ENCODE data around the gene MBD2.

MBD2 gene

DNA sequence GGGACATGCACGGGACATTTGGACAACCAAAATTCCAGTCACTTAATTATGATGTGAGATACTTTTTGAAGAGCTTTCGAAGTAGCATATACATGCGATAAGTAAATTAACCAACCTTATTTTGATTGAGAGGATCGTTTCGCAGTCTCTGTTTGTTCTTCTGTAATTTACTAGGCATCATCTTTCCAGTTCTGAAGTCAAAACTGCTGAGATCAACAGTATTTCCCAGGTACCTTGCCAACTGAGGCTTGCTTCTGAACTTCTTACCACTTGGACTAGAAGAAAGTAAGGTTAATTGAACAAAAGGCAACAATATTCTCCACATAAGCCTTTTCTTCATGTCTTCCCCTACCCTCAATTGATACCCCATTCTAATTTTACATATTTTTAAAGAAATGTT lies 19.6 kb downstream of the MBD2 start:
- intact Hi-C loops (cut with DNase I), result no loop called here
- DNase-seq, result no peak

DNA sequence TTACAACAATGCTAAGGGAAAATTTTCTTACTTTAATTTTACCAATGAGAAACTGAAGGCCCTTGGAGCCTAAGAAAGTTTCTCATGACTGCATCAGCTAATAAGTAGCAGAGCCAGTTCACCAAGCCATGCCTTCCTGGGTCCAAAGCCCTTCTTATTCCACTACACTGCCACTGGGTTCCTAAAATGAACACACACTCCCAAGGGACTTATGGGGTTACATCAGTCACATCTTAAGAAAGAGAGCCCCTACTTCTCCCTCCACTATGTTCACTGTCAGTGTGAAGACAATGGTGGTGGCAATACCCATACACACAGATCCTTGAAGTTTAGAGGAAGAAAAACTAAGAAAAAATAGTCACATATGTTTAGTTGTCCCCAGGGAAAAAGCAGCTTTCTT lies 20.6 kb downstream of the MBD2 start:
- no peak for DNase-seq
- intact Hi-C loops (cut with DNase I), result no loop called here

DNA sequence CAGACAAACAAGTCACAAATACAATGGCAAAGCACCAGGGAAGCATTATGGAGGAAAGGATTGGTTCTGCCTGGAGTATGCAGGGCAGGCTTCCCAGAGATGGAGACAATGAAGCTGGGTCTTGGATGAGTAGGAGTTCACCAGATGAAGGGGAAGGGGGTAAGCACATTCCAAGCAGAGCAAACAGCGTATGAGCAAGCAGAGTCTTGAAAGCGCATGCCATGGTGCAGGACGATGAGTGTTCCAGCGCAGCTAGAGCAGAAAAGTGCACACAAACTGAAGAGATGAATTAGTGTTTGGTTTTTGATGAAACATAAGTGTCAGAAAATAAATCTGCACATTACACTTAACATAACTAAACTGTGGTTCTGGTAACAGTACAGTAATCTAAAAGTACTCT lies 21.6 kb downstream of the MBD2 start:
- intact Hi-C loops (cut with DNase I), result no loop called here
- DNase-seq, result no peak

DNA sequence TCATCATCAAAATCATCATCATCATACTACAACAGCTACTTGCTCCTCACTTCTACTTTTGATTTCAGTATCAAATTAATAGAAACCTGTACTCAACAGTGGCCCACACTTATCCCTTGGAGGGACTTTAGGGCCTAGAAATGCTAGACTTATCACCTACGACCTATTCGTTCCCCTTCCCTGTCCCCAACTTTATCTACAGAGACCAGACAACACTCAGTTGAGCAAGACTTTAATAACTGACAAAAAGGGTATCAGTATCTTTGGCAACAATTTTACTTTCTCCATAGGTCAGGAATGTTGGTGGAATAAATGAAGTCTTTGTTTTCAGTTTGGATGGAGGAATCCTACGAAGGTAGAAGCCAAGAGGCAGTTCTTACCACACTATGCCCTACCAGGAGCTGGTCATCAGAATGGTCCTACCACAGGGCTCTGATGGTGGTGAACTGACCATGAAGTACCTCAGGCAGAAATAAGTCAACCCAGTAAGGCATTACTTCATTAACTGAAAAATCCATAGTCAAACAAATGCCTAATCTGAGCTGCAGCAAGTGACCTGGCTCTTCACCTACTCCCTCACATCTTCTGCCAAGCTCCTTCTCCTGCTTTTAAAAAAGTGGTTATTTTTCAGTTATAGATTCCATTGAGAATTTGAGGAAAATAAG lies 26.6 kb downstream of the MBD2 start:
- intact Hi-C loops (cut with DNase I), result no loop called here
- DNase-seq, result no peak

DNA sequence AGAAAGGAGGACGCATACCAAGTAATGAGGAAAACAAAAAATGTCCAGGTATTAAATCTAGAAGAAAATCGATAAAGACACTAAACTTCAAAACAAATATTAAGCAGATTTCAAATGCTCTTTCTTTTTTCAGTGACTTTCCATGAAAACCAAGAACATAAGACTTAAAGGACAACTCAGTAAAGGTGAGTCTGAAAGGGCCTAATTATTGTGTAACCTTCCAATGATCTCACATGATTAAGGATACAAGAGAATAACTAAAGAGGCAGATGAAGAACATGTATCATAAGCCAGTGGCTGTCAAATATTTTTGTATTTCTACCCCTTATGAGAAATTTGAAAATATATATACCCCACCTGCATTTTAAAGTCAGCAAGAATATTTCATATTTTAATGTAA lies 30.7 kb downstream of the MBD2 start:
- DNase-seq, result no peak
- intact Hi-C loops (cut with DNase I), result no loop called here

DNA sequence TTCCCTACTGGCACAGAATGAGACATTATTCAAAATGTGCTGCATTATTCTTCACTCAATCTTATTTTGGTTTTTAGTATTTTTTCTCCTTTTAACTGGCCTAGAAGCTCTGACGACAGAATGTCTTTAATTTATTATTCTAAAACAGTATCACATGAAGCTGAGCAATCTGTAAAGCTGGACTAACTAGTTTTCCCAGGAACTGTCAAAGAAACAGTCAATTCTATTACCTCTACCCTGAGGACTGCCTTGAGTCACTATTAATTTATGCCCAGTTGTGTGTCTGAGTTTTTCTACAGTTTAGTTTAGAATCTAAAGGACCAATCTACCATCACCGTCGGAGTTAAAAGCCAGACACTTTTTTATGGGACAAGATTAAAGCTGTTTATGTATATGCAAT lies 31.6 kb downstream of the MBD2 start:
- DNase-seq, result no peak
- intact Hi-C loops (cut with DNase I), result no loop called here

DNA sequence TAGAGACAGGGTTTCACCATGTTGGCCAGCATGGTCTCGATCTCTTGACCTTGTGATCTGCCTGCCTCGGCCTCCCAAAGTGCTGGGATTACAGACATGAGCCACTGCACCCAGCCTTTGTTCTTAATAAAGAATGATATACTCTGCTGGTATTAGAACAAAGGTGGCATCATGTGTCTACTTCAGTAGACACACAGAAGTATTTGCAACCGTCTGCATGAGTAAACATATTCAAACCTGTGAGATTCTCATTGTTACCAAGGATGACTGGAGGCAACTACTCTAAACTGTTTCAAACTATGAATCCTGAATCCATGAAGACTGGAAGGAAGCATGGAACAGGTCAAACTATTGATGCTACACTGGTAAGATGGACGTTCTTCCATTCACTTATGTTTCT lies 32.1 kb downstream of the MBD2 start:
- intact Hi-C loops (cut with DNase I), result no loop called here

DNA sequence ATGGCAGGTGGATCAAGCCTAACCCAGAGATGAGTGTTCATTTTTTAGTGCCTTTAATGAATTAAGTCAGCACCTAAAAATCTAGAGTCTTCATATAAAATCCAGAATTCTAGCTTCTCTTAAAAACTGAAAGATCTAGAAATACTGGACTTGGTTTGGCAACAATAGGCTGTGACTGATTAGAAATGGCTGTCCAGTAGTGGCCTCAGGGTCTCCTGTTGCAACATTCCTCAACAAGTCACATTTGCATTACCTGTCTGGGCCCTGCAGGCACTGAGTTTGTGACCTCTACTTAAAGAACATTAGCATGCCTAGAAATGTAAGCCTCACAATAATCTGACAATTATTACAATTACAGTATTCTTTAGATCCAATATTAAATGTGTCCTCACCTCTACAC lies 33.1 kb downstream of the MBD2 start:
- no peak for DNase-seq
- intact Hi-C loops (cut with DNase I), result no loop called here

More for the DNA sequence above, 32.1 kb downstream of the MBD2 start:
- no peak for DNase-seq

DNA sequence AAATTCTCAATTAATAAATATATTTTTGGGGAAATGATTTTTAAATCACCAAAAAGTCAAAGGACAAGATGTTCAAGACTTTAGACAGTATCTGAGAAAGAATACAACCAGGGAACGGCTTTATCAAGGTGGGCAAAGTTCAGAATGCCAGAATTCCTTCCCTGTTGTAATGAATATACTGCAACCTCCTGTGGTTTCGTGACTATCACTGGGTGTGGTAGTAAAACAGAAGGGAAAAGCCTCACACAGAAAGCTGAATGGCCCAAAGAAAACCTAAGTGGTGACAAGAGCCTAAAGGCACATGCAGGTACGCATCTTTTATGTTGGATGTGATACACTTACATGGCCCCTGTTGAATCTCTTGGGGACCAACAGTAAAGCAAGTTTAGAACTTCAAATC lies 37.1 kb downstream of the MBD2 start:
- intact Hi-C loops (cut with DNase I), result no loop called here
- no peak for DNase-seq

DNA sequence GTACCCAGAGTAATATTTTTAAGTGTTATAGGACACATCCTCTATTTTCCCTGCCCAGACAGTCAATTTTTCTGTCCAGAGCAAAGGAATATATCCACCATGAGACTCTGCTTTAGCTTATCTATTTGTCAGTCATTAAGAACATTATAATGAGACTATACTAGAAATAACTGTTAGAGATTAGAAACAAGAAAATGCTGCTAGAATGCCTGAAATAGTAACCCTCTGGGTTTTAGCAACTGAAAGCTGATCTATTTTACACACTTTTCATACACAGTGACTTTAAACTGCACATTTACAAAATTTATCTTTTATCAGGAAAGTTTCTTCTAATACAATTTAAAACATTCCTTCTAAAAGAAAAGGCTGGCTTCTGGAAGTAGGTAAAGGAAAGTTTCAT lies 39.6 kb downstream of the MBD2 start:
- intact Hi-C loops (cut with DNase I), result no loop called here
- DNase-seq, result no peak

DNA sequence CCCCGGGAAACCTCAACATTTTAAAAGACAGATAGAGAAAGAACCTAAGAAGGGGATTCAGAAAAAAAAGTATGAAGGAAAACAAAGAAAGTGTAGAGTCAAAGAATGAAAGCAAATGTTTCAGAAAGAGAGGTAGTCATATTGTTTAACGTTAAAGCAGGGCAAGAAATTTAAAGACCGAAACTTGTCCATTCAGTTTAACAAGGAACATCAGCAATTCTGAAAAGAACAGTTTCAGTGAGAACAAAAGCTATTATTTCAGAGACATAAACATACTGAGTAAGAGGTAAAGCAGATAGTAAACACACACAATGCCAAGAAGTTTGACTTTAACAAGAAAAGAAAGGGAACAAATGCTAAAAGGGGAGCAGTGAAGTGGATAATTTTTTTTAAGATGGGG lies 41.1 kb downstream of the MBD2 start:
- intact Hi-C loops (cut with DNase I), result no loop called here
- no peak for DNase-seq

DNA sequence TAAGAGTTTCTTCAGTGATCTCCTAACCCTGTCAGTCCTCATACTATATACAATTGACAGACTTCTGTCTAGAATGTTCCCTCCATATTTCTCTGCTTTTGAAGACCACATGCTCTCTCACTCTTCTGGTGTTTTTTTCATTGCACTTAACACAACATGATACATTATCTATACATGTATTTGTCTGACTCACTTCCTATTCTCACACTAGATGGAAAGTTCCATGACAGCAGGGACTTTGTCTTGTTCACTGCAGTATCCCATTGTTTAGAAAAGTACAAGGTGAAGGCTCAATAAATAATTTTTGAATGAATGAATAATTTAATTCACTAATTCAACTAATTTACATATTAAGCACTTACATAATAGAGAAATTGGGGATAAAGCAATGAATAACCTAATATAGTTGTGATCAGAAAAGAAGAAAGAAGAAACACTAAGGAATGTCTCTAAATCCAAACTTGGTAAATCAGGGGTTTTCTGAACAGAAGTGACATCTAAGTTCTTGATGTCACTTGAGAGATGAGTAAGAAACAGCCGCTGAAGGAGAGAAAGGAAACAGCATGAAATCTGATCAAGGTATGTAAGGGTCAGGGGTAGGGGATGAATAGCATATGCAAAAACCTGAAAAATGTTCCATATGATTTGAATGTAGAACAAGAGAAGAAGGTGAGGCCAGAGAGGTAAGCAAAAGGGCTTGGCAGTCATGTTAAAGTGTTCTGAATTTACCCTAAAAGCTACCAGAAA lies 42.4 kb downstream of the MBD2 start:
- DNase-seq, result no peak
- intact Hi-C loops (cut with DNase I), result no loop called here

DNA sequence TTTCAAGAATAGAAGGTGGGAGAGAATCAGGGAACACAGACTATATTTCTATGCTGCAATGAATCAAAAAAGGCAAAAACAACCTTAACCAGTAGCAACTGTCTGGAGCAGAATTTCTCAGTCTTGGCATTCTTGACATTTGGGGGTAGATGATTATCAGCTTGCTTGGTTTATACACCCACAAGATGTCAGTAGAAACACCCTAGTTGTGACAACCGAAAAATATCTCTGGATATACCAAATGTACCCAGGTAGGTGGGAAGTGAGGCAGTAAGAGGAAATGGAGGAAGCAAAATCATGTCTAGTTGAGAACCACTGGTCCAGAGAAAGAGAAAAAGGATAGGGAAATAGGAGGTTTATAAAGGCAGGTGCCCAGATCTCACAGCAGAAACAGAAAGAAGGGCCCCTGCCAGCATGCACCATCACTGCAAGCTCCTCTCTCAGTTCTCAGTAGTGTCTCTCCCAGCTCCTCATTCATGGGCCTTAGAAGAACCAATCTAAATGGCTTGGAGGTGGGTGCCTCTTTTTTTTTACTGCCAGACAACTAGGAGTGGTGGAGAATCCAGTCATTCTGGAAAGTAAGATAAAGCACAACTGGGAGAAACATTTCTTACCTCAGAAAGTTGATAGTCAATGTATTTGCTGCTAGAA lies 50.4 kb downstream of the MBD2 start:
- intact Hi-C loops (cut with DNase I), result no loop called here
- DNase-seq, result peak in 1 of 10 donors; percentile 77

DNA sequence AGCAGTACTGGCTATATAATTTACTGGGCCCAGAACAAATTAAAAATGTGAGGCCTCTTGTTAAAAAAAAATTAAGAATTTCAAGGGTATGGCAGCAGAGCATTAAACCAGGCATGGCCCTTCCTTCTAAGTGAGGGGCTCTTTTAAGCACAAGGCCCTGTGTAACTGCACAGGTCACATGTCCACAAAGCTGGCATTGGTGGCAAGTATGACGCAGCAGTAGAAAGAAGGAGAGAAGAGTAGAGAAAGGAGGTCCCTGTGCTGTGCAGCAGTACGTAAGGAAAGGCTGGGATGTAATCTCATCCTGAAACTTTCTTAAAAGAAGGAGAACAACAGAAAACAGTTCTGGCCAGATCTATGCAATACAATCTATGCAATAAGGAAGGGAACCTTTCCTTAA lies 51.2 kb downstream of the MBD2 start:
- intact Hi-C loops (cut with DNase I), result no loop called here
- peak in 1 of 10 donors; percentile 71 for DNase-seq

DNA sequence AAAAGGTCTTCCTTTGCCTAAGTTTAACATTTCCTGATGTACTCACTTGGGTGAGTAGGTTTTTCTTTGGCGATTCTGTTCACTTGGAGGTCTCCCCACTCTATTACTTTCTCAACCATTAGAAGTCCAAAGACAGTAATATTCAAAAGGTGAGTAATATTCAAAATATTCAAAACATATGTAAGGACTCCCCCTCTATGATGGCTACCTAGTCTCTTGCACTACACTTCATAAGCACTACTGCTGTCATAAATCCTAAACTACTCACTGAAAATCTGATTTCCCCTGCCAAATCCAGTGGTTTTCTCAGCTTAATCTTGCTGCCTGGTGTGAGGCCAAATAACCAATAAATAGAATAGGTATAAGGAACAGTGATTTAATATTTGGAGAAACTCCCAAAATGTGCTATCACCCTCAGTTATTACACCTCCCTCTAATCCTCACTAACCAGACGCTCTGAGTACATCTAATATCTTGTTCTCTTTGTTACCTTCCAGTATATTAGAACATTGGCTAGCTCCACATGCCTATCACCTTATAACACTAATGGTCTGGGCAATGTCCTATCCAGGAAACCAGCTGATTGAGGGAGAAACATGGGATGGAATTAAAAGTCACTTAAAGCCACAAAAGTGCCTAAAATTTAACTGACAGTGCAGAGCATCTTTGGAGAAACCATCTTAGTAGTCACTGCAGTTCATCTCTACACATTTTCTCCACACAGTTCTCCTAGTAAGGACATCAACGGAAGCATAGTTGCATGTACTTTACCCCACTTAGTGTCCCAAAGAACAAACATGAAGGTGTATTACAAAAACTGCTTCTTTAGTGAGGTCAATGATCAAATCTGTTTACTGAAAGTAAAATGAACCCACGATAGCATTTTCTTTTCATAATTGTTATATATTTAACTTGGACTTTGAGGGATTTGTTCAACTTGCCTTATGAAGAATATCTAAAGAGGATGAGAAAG lies 54.8 kb downstream of the MBD2 start:
- intact Hi-C loops (cut with DNase I), result no loop called here

DNA sequence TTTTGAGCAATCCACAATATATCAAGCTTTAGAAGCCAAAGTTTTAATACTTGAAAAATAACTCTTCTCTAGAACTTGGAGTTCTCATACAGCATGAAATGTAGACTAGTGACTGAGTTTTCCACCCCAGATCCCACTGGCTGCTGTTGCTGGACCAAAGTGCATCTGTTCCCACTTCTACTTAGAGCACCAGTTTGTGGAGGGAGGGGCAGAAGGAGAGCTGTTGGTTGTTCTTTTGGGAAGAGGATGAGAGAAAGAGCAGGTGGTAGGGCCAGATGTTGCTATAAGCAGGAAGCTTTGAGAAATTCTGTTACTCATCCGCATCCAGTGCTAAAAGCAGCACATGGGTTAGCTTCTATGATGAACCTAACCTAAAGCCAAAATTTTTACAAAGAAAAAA lies 59.0 kb downstream of the MBD2 start:
- DNase-seq, result peak in 2 of 10 donors; percentile 10 to 52
- intact Hi-C loops (cut with DNase I), result no loop called here

More for the DNA sequence above, 54.8 kb downstream of the MBD2 start:
- DNase-seq, result no peak

DNA sequence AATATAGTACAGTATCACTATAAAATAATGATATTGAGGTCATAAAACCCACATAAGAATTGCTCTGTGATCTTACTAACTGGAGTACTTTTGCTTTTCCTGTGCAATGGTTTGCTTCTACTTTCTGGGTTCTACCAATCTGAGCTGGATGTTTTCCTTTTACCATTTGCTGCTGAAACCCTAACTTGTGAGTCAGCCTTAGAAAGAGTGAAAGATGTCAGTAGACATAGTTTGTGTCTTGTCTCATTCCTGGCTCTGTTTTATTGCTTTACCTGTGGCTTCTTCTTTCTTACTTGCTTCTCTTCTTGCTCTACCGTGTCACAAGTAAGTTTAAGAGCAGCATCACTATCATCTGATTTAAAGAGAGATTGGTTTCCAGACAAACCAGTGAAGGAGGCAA lies 61.0 kb downstream of the MBD2 start:
- intact Hi-C loops (cut with DNase I), result no loop called here
- DNase-seq, result no peak

DNA sequence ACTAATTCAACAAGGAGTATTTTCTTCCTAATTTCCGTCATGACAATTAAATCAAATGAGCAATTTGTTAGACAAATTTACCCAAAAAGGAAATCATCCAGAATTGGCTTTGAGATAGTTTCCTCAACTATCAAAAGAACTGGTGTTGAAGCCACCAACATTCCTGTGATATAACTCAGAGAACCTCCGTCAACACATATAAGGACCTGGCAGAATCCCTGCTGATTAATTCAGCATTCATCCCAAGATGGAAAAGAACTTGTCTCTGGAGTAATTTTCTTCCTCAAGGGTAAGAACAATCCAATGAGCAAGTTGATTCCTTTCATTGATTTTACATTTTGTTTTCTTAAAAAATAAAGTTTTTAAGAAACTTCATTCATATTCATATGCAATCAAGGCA lies 62.0 kb downstream of the MBD2 start:
- intact Hi-C loops (cut with DNase I), result no loop called here
- DNase-seq, result no peak

DNA sequence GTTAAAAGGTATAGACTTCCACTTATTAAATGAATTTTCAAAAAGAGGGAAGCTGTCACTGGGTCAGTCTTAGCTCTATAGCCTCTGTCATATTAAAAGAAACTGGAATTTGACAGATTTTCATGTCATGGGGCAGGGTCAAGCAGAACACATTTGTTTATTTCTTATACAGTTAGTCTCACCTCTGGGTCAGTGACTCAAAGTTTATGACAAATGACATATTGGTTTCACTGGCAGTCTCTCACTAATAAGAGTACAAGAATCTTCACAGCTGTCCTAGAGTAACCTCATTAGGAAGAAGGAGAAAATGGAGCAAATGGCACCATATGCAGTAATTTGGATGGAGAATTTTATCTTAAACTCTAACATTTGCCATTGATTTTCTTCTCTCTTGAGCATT lies 63.2 kb downstream of the MBD2 start:
- no peak for DNase-seq
- intact Hi-C loops (cut with DNase I), result no loop called here

DNA sequence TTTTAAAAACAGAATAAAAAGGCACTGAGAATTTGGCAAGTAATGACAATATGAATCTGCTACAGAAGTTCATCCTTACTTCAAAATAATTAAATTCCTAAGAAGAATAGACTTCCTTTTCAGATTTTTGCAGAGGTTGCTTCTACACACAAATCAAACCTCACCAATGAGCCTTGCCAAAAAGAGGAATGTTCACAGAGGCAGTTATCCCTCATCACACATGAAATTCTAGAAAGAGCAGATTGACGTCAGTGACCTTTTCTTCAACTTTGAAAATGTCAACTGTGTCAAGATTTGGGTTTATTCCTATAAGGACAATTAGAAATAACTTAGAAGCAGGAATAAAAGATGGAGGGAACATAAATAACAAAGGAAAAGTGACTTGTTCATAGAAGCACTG lies 64.6 kb downstream of the MBD2 start:
- DNase-seq, result no peak
- intact Hi-C loops (cut with DNase I), result no loop called here
